Right lobe of liver (tissue), 4 donors: ENCODE data around the gene NUDT22.

Source experiments
- CTCF ChIP-seq, 4 donors: fragments of 200-600 bp in 3 of 4; fragments of 450-650 bp in 1 of 4; IDR thresholded peaks; one replicate each; pipeline versions ENCODE4 v1.5.1 to v1.8.0; 2016 to 2022; ENCODE audit warnings: antibody characterized with exemption in 4 of 4, mild to moderate bottlenecking in 2 of 4
- POLR2A ChIP-seq: fragments of 450-650 bp; IDR thresholded peaks from one replicate; pipeline ENCODE4 v1.6.1; 2017; ENCODE audit warnings: antibody characterized with exemption, mild to moderate bottlenecking
- donor health status: DM: no; HTN: no; CAD: no.
- donor health status: DM: no; HTN: no; CAD: no.
- donor health status: DM: no; HTN: yes; CAD: no.

- TF ChIP-seq CTCF (IDR thresholded peaks at IDR 0.05) (no peak), POLR2A (no peak)
These were observed 42.9 kb downstream of the NUDT22 start for GRCh38 chr11:64268893-64269539.
